Adrenal gland (tissue), 5 donors: ENCODE measurements around the gene EPHB2.

Experiments
- CTCF ChIP-seq, 6 experiments: fragments of 450-650 bp in 4 of 6; fragments of 200-600 bp in 2 of 6; sonication (generic) in 1 of 6; IDR thresholded peaks; 1 replicate in 5 of 6; 2 replicates in 1 of 6; pipeline versions ENCODE4 v1.5.1 to v1.8.0; 2016 to 2021; ENCODE audit warnings: antibody characterized with exemption in 6 of 6, mild to moderate bottlenecking in 2 of 6, moderate library complexity in 1 of 6
- POLR2A ChIP-seq, 2 donors: fragments of 450-650 bp; IDR thresholded peaks; one replicate each; pipeline ENCODE4 v1.6.1; 2017; ENCODE audit warnings: antibody characterized with exemption in 2 of 2, mild to moderate bottlenecking in 2 of 2, moderate library complexity in 1 of 2
- donor health status: DM: no; HTN: no; CAD: no.

- TF ChIP-seq POLR2A (IDR thresholded peaks at IDR 0.05) (no peak), CTCF (IDR thresholded peaks at IDR 0.05) (no peak)
Observed at GRCh38 chr1:22941257-22941656, 230.6 kb downstream of the EPHB2 start.
